ENCODE measurements around the gene PEDS1.
"Not testable (repeated sequence)": the region's sequence is repeated elsewhere in the genome, so short reads cannot be mapped to it uniquely, and the experiment has no call there.

Gene PEDS1

DNA sequence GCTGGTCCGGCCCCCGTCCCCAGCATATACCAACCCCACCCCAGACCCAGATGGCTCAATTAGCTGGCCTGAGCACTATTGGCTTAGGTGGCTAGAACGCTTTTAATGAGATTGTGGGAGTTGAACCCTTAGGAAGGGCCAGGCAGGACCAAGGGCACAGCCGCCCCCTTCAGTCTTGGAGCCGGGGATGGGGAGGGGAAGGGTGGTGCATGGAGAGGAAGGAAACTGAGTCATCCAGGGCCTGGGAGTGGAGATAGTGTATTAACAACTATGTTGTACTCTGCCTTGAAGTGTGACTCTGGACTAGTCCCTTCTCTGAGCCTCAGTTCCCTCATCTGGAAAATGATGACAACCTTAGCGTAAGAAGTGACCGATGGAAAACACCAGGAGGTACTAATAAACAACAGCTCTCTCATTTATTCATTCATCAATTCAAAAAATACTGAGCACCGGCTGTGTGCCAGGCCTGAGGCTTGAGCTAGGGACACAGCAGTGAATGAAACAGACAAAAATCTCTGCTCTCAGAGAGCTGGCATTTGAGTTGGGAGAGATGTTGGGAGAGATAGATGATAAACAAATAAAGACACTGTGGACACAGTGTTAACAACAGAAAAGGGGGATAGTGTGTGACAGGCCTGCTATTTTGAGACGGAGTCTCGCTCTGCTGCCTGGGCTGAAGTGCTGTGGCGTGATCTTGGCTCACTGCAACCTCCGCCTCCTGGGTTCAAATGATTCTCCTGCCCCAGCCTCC is 11.5 kb downstream of the PEDS1 start:
- H3K27ac ChIP-seq, result peak overlapping the region; percentile 75
- TF ChIP-seq, protein P1, sequence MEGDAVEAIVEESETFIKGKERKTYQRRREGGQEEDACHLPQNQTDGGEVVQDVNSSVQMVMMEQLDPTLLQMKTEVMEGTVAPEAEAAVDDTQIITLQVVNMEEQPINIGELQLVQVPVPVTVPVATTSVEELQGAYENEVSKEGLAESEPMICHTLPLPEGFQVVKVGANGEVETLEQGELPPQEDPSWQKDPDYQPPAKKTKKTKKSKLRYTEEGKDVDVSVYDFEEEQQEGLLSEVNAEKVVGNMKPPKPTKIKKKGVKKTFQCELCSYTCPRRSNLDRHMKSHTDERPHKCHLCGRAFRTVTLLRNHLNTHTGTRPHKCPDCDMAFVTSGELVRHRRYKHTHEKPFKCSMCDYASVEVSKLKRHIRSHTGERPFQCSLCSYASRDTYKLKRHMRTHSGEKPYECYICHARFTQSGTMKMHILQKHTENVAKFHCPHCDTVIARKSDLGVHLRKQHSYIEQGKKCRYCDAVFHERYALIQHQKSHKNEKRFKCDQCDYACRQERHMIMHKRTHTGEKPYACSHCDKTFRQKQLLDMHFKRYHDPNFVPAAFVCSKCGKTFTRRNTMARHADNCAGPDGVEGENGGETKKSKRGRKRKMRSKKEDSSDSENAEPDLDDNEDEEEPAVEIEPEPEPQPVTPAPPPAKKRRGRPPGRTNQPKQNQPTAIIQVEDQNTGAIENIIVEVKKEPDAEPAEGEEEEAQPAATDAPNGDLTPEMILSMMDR (conservative IDR thresholded peaks at IDR 0.05), result no peak

DNA sequence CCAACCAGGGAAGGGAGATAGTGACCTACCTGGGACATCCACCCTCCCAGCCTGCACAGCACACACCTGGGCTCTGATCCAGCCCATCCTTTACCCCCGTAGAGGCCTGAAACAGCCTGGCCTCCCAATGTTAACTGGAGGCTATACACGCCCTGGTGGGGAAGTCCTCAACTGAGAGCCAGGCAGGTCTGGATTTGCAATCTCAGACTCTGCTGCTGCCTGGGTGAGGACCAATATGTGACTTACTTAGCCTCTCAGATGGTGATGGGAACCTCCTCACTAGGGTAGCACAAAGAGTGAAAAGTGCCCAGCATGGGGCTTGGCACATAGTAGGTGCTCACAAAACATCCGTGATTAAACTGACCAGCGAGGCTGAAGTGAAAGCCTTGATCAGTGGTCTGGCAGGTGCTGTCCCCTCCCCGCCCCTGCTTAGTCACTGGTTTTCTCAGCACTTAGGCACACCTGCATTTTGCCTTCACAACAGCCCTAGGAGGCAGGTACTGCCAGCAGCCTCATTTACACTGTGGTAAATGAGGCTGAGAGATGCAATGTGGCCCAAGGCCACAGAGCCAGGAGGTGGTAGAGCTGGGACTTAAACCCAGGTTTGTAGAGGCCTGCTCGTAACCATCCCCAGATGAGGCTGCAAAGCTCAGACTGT is 12.4 kb downstream of the PEDS1 start:
- TF ChIP-seq, protein P1 (conservative IDR thresholded peaks at IDR 0.05), result no peak
- peak overlapping the region; percentile 75 for H3K27ac ChIP-seq

DNA sequence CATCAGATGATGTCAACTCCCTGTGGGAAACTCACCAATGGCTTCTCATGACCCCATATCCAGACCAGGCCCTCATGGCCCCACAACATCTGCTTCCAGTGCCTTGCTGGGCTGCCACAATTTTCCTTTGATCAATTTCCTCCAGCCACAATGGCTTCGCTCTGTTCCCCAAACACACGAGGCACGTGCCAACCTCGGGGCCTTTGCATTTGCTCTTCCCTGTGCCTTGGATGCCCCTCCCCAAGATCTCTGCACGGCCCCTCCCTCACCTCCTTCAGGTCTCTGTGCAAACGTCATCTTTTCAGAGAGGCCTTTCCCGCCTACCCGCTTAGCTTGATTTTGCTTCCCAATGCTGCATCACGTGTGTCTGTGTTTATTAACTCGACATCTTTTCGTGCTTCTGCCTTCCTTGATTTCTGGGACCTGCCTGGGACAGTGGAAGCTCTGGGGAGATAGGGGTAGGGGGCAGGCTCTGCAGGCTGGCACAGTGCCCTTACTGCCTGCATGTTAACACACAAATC is 13.1 kb downstream of the PEDS1 start:
- TF ChIP-seq, protein P1 (conservative IDR thresholded peaks at IDR 0.05), result no peak

DNA sequence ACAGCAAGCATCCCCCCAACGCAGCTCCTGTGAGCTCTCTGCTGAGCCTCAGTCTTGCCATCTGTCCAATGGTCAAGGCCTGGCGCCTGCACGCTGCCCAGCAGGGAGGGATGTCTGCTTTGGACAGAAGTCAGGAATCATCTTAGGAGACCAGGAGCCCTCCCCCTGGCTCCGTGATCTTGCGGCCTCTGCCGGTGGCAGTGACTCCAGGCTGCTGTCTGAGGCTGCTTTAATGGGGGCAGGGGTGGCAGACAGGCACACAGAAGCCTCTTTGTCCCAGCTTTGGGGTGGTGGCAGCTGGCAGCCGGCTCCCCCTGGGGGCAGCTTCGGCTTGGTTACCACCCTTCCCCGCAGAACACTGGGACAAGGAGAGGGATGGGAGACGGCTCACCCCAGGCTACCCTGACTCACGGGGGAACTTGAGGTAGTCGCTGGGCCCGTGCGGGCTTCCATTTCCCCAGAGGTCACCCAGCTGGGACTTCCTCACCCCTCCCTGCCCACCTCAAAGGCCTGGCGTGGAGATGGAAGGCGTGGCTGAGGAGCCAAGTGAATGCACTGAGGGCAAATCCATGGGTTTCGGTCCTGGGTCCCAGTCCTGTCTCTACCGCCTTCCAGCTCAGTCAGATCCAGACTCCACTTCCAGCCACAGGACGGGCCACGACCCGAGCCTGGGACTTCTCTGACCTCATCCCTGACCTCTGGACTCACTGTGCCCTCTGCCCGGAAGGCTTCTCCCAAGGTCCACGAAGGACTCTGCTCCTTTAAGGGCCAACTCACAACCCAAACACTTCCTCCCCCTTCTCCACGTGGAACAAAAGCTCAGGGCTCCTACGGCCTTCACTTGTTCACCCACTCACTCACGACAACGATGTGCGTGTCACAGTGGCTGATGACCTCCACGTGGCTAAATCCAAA is 14.8 kb downstream of the PEDS1 start:
- H3K27ac ChIP-seq, result peak overlapping the region; percentile 16
- TF ChIP-seq, protein P1 (conservative IDR thresholded peaks at IDR 0.05), result no peak

More for the DNA sequence above, 13.1 kb downstream of the PEDS1 start:
- H3K27ac ChIP-seq, result no peak overlapping the region

DNA sequence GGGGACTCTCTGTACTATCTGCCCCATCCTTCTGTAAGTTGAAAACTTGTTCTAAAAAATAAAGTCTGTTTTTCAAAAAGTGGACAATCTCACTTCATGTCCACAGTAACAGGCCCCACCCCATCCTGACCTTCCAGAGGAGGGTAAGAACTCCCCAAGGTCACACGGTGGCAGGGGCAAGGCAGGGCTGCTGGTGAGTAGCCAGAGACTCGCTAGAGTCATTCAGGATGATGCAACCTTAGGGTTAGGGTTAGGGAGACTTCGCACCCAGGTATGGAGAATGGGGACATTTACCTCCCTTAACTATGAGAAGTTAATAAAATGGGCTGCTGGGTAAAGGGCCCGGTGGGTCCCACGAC is 15.4 kb downstream of the PEDS1 start:
- peak overlapping the region; percentile 16 for H3K27ac ChIP-seq
- TF ChIP-seq, protein P1 (conservative IDR thresholded peaks at IDR 0.05), result no peak

DNA sequence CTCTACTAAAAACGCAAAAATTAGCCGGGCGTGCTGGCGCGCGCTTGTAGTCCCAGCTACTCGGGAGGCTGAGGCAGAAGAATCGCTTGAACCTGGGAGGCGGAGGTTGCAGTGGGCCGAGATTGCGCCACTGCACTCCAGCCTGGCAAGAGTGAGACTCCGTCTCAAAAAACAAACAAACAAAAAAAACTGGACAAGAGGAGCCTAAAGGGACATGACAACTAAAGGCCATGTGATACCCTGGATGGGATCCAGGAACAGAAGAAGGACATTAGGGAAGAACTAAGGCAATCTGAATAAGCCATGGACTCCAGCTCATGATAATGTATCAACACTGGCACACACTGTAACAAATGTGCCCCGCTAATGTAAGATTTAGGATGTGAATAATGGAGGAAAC is 15.8 kb downstream of the PEDS1 start:
- H3K27ac ChIP-seq, result peak overlapping the region; percentile 16

DNA sequence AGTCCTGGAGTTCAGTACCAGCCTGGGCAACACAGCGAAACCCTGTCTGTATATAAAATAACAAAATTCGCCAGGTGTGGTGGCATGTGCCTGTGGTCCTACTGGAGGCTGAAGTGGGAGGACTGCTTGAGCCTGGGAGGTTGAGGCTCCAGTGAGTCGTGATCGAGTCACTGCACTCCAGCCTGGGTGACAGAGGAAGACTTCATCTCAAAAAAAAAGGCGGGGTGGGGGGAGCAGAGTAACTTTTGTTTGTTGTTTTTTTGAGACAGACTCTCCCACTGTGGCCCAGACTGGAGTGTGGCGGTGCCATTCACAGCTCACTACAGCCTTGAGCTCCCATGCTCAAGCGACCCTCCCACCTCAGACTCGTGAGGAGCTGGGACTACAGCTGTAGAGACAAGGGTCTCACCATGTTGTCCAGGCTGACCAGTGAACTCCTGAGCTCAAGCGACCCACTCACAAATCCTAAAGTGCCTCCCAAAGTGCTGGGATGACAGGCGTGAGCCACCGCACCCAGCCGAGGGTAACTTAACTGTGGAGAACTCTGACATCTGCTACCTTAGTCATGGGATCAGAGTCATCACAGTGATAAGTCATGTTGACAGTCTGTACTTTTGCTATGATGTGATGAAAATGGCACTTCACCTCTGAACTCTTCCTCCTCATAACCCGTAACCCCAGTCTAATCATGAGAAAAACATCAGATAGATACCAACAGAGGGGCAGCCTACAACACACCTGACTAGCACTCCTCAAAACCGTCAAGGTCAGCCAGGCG is 16.5 kb downstream of the PEDS1 start:
- TF ChIP-seq, protein P1 (conservative IDR thresholded peaks at IDR 0.05), result no peak
- peak overlapping the region; percentile 16 for H3K27ac ChIP-seq

DNA sequence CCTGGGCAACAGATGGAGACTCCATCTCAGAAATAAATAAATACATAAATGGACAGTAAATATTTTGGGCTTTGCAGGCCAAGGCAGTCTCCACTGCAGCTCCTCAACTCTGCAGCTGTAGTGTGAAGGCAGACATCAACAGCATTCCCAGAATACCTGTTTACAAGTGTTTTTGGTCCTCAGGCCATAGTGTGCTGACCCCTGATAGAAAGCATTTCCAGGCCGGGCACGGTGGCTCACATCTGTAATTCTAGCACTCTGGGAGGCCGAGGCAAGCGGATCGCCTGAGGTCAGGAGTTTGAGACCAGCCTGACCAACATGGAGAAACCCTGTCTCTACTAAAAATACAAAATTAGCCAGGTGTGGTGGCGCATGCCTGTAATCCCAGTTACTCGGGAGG is 18.4 kb downstream of the PEDS1 start:
- not testable (repeated sequence) for H3K27ac ChIP-seq

Measured in VCaP (cell line).